ENCODE data around the gene KTN1.
A peak's percentile ranks its signal among the peaks of the same experiment; 100 is the strongest.

KTN1 gene

DNA sequence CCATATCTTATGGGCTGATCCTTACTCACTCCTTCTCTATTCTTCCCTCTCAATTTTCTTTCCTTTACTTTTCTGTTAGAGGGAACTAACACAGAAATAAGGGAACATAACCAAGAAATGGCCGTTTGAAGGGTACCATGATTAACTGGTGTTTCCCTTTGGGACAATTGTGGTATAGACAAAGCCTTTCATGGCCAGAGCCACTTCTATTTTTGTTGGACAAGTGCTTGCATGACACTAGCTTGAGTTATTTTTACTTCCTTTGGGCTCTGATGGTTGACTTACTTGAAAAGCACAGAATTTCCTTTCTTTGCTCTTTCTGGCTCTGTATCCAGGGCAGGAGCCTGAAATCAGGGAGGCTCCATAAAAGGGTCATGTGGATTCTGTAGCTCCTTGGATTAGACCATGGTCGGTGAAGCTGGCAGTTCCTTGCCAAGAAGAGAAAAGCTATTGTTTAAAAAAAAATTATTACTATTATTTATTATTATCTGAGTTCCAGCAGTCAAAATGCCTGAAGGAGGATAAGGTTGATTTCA lies 130.6 kb downstream of the KTN1 start:
- TF ChIP-seq FOXP2 (optimal IDR thresholded peaks at IDR 0.05; ENCODE audit: control extremely low read depth, extremely low read length, insufficient read depth) (no peak), POLR2AphosphoS5 (IDR thresholded peaks at IDR 0.05; ENCODE audit: borderline replicate concordance, low read depth, low read length) (no peak), EZH2 (IDR thresholded peaks at IDR 0.05) (no peak)
- peaks cover 20% of the 10 kb centered on the region for H3K36me3 ChIP-seq (ENCODE audit: insufficient read depth, low read length)
- H3K27ac ChIP-seq = no peak overlapping the region
- no peak overlapping the region for H3K4me3 ChIP-seq
- H3K9me3 ChIP-seq (ENCODE audit: low read depth, low read length) = no peaks in the 10 kb centered on the region
- no peak for DNase-seq (ENCODE audit: low read depth, low spot score)
- H3K9ac ChIP-seq (ENCODE audit: insufficient read length) = no peak overlapping the region

DNA sequence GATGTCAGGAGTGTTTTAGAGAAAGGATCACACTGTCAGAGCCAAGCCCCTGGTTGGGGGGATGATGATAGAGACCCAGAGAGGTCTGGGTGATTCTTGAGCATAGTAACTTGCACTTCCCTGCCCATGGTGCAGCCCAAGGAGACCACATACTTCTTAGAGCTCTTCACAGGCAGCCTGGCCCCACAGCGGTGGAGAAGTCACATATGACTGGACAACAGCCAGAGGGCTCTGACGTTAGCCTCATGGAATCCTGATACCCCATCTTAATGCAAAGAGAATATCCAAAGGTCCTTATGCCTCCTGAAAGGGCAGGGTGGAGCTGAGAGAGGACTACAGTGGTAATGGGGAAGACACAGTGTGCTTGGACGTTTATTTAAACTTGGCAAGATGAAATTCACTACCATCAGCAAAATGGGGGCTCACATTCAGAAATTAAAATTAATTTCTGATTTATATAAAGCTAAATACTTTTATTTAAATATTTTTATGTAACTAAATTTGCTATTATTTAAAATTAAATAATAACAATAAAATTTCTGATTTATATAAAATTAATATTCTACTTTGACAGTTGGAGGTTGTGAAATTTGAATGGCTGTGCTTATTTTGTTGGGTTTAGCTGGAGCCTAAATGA lies 131.3 kb downstream of the KTN1 start:
- TF ChIP-seq FOXP2 (optimal IDR thresholded peaks at IDR 0.05; ENCODE audit: control extremely low read depth, extremely low read length, insufficient read depth) (no peak), POLR2AphosphoS5 (IDR thresholded peaks at IDR 0.05; ENCODE audit: borderline replicate concordance, low read depth, low read length) (no peak), EZH2 (IDR thresholded peaks at IDR 0.05) (no peak)
- H3K36me3 ChIP-seq (ENCODE audit: insufficient read depth, low read length) = peaks cover 20% of the 10 kb centered on the region
- no peak overlapping the region for H3K4me3 ChIP-seq
- H3K9ac ChIP-seq (ENCODE audit: insufficient read length) = no peak overlapping the region
- no peaks in the 10 kb centered on the region for H3K9me3 ChIP-seq (ENCODE audit: low read depth, low read length)
- H3K27ac ChIP-seq = no peak overlapping the region
- DNase-seq (ENCODE audit: low read depth, low spot score) = no peak

GRCh38 chr14:55712491-55712890 lies 132.5 kb downstream of the KTN1 start:
- TF ChIP-seq EZH2 (IDR thresholded peaks at IDR 0.05) (no peak), FOXP2 (optimal IDR thresholded peaks at IDR 0.05; ENCODE audit: control extremely low read depth, extremely low read length, insufficient read depth) (no peak), POLR2AphosphoS5 (IDR thresholded peaks at IDR 0.05; ENCODE audit: borderline replicate concordance, low read depth, low read length) (no peak)
- Histone ChIP-seq H3K4me3 (no peak overlapping the region), H3K9me3 (ENCODE audit: low read depth, low read length) (no peaks in the 10 kb centered on the region), H3K9ac (ENCODE audit: insufficient read length) (no peak overlapping the region), H3K36me3 (ENCODE audit: insufficient read depth, low read length) (peaks cover 20% of the 10 kb centered on the region), H3K27ac (peak overlapping the region; percentile 74)
- no peak for DNase-seq (ENCODE audit: low read depth, low spot score)

- peak overlapping the region; percentile 74 for H3K27ac ChIP-seq
- H3K36me3 ChIP-seq (ENCODE audit: insufficient read depth, low read length) = peaks cover 20% of the 10 kb centered on the region
- DNase-seq (ENCODE audit: low read depth, low spot score) = no peak
- H3K4me3 ChIP-seq = no peak overlapping the region
- TF ChIP-seq EZH2 (IDR thresholded peaks at IDR 0.05) (no peak), FOXP2 (optimal IDR thresholded peaks at IDR 0.05; ENCODE audit: control extremely low read depth, extremely low read length, insufficient read depth) (no peak), POLR2AphosphoS5 (IDR thresholded peaks at IDR 0.05; ENCODE audit: borderline replicate concordance, low read depth, low read length) (no peak; the same call in 1 of the 2 replicates)
- H3K9me3 ChIP-seq (ENCODE audit: low read depth, low read length) = no peaks in the 10 kb centered on the region
- H3K9ac ChIP-seq (ENCODE audit: insufficient read length) = no peak overlapping the region
Measured at GRCh38 chr14:55713486-55713885, 133.5 kb downstream of the KTN1 start.

- TF ChIP-seq FOXP2 (optimal IDR thresholded peaks at IDR 0.05; ENCODE audit: control extremely low read depth, extremely low read length, insufficient read depth) (no peak), EZH2 (IDR thresholded peaks at IDR 0.05) (no peak), POLR2AphosphoS5 (IDR thresholded peaks at IDR 0.05; ENCODE audit: borderline replicate concordance, low read depth, low read length) (no peak; the same call in 1 of the 2 replicates)
- Histone ChIP-seq H3K9me3 (ENCODE audit: low read depth, low read length) (no peaks in the 10 kb centered on the region), H3K36me3 (ENCODE audit: insufficient read depth, low read length) (peaks cover 13% of the 10 kb centered on the region), H3K9ac (ENCODE audit: insufficient read length) (peak overlapping the region; percentile 72), H3K27ac (peak overlapping the region; percentile 100), H3K4me3 (peak overlapping the region; percentile 69)
- DNase-seq (ENCODE audit: low read depth, low spot score) = peak; percentile 89
Measured at GRCh38 chr14:55715889-55716288, 135.9 kb downstream of the KTN1 start.

DNA sequence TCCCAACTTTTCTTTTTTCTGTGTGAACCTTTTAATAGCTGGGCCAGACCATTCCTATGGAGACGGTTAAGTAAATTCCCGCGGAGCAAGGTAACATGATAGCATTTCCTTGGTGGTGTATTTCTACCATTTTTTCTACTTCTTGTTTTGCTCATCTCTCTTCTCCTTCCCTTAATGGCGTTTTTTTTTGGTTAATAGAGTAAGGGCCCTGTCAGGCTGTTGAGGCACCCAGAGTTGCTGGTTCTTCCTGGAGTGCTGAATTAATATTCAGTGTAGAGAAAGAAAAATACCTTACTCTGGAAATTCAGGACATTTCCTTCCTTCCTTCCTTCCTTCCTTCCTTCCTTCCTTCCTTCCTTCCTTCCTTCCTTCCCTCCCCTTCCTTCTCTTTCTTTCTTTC lies 137.6 kb downstream of the KTN1 start:
- Histone ChIP-seq H3K27ac (peak overlapping the region; percentile 100), H3K9me3 (ENCODE audit: low read depth, low read length) (no peaks in the 10 kb centered on the region), H3K9ac (ENCODE audit: insufficient read length) (peak overlapping the region; percentile 72), H3K36me3 (ENCODE audit: insufficient read depth, low read length) (no peaks in the 10 kb centered on the region), H3K4me3 (peak overlapping the region; percentile 69)
- peak; percentile 89 for DNase-seq (ENCODE audit: low read depth, low spot score)
- TF ChIP-seq POLR2AphosphoS5 (IDR thresholded peaks at IDR 0.05; ENCODE audit: borderline replicate concordance, low read depth, low read length) (0 out of 2 replicates have a peak, but pooled peaks have one; percentile 2), FOXP2 (optimal IDR thresholded peaks at IDR 0.05; ENCODE audit: control extremely low read depth, extremely low read length, insufficient read depth) (no peak)

DNA sequence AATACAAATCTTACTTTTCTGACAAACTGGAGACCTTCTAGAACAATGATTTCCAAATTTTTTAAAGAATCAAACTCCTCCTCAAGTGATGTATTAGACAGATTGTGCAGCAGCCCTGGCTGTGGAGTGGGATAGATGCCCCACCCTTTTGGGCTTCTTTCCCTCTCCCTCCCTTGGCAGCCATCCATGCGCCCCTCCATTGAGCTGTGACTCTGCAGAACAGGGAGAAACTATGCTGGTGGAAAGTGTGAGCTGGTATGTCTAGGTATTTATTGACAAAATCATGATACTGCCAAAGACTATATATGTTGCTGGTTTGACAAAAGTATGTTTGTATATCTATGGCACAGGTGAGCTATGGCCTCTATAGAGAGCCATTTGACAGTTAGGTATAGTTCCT lies 138.5 kb downstream of the KTN1 start:
- Histone ChIP-seq H3K36me3 (ENCODE audit: insufficient read depth, low read length) (no peaks in the 10 kb centered on the region), H3K4me3 (peak overlapping the region; percentile 13; the same call in 1 of the 2 replicates), H3K27ac (peak overlapping the region; percentile 99), H3K9ac (ENCODE audit: insufficient read length) (peak overlapping the region; percentile 69), H3K9me3 (ENCODE audit: low read depth, low read length) (no peaks in the 10 kb centered on the region)
- TF ChIP-seq POLR2AphosphoS5 (IDR thresholded peaks at IDR 0.05; ENCODE audit: borderline replicate concordance, low read depth, low read length) (no peak), FOXP2 (optimal IDR thresholded peaks at IDR 0.05; ENCODE audit: control extremely low read depth, extremely low read length, insufficient read depth) (no peak), EZH2 (IDR thresholded peaks at IDR 0.05) (no peak)
- DNase-seq (ENCODE audit: low read depth, low spot score) = no peak

GRCh38 chr14:55720796-55721195 lies 140.8 kb downstream of the KTN1 start:
- no peak overlapping the region for H3K4me3 ChIP-seq
- H3K27ac ChIP-seq = peak overlapping the region; percentile 99
- no peaks in the 10 kb centered on the region for H3K36me3 ChIP-seq (ENCODE audit: insufficient read depth, low read length)
- H3K9ac ChIP-seq (ENCODE audit: insufficient read length) = no peak overlapping the region
- TF ChIP-seq POLR2AphosphoS5 (IDR thresholded peaks at IDR 0.05; ENCODE audit: borderline replicate concordance, low read depth, low read length) (no peak), FOXP2 (optimal IDR thresholded peaks at IDR 0.05; ENCODE audit: control extremely low read depth, extremely low read length, insufficient read depth) (no peak), EZH2 (IDR thresholded peaks at IDR 0.05) (no peak)
- H3K9me3 ChIP-seq (ENCODE audit: low read depth, low read length) = no peaks in the 10 kb centered on the region
- DNase-seq (ENCODE audit: low read depth, low spot score) = no peak
